ENCODE results near the gene MARCO.
"Not testable (repeated sequence)": the region's sequence is repeated elsewhere in the genome, so short reads cannot be mapped to it uniquely, and the experiment has no call there.

Gene MARCO

GRCh38 chr2:118932949-118933348 lies 9.0 kb upstream of the MARCO start:
- Histone ChIP-seq H3K4me1 (ENCODE audit: insufficient read depth, low read length) (no peaks in the 10 kb centered on the region), H3K9ac (ENCODE audit: low read length) (no peak overlapping the region), H3K36me3 (ENCODE audit: insufficient read depth, low read length) (no peaks in the 10 kb centered on the region), H3K9me3 (ENCODE audit: low read length) (peaks cover 13% of the 10 kb centered on the region), H3K4me3 (ENCODE audit: low read depth in 1 of 2, low read length in 2 of 2) (no peak overlapping the region), H3K27me3 (ENCODE audit: control insufficient read depth in 1 of 2, insufficient read depth in 2 of 2, low read length in 2 of 2) (no peaks in the 10 kb centered on the region), H3K27ac (ENCODE audit: low read depth, low read length) (no peak overlapping the region)

GRCh38 chr2:118936306-118936705 lies 5.7 kb upstream of the MARCO start:
- H3K9ac ChIP-seq (ENCODE audit: low read length): no peak overlapping the region
- no peaks in the 10 kb centered on the region for H3K36me3 ChIP-seq (ENCODE audit: insufficient read depth, low read length)
- H3K27me3 ChIP-seq (ENCODE audit: control insufficient read depth in 1 of 2, insufficient read depth in 2 of 2, low read length in 2 of 2): no peaks in the 10 kb centered on the region
- no peak overlapping the region for H3K27ac ChIP-seq (ENCODE audit: low read depth, low read length)
- H3K4me3 ChIP-seq (ENCODE audit: low read depth in 1 of 2, low read length in 2 of 2): no peak overlapping the region
- no peaks in the 10 kb centered on the region for H3K4me1 ChIP-seq (ENCODE audit: insufficient read depth, low read length)
- H3K9me3 ChIP-seq (ENCODE audit: low read length): peaks cover 6% of the 10 kb centered on the region

- no peak overlapping the region for H3K4me3 ChIP-seq (ENCODE audit: low read depth in 1 of 2, low read length in 2 of 2)
- H3K9ac ChIP-seq (ENCODE audit: low read length): no peak overlapping the region
- no peaks in the 10 kb centered on the region for H3K27me3 ChIP-seq (ENCODE audit: control insufficient read depth in 1 of 2, insufficient read depth in 2 of 2, low read length in 2 of 2)
- H3K9me3 ChIP-seq (ENCODE audit: low read length): peaks cover 6% of the 10 kb centered on the region
- no peak overlapping the region for H3K27ac ChIP-seq (ENCODE audit: low read depth, low read length)
- H3K4me1 ChIP-seq (ENCODE audit: insufficient read depth, low read length): no peaks in the 10 kb centered on the region
- H3K36me3 ChIP-seq (ENCODE audit: insufficient read depth, low read length): no peaks in the 10 kb centered on the region
These were observed 5.1 kb upstream of the MARCO start for GRCh38 chr2:118936936-118937335.

GRCh38 chr2:118937817-118938216 lies 4.2 kb upstream of the MARCO start:
- Histone ChIP-seq H3K36me3 (ENCODE audit: insufficient read depth, low read length) (no peaks in the 10 kb centered on the region), H3K4me3 (ENCODE audit: low read depth in 1 of 2, low read length in 2 of 2) (no peak overlapping the region), H3K4me1 (ENCODE audit: insufficient read depth, low read length) (no peaks in the 10 kb centered on the region), H3K27me3 (ENCODE audit: control insufficient read depth in 1 of 2, insufficient read depth in 2 of 2, low read length in 2 of 2) (no peaks in the 10 kb centered on the region), H3K9me3 (ENCODE audit: low read length) (peaks cover 3% of the 10 kb centered on the region), H3K27ac (ENCODE audit: low read depth, low read length) (no peak overlapping the region), H3K9ac (ENCODE audit: low read length) (no peak overlapping the region)

- H3K27ac ChIP-seq (ENCODE audit: low read depth, low read length): no peak overlapping the region
- no peaks in the 10 kb centered on the region for H3K4me1 ChIP-seq (ENCODE audit: insufficient read depth, low read length)
- no peaks in the 10 kb centered on the region for H3K9me3 ChIP-seq (ENCODE audit: low read length)
- H3K4me3 ChIP-seq (ENCODE audit: low read depth in 1 of 2, low read length in 2 of 2): no peak overlapping the region
- H3K36me3 ChIP-seq (ENCODE audit: insufficient read depth, low read length): no peaks in the 10 kb centered on the region
- no peak overlapping the region for H3K9ac ChIP-seq (ENCODE audit: low read length)
- H3K27me3 ChIP-seq (ENCODE audit: control insufficient read depth in 1 of 2, insufficient read depth in 2 of 2, low read length in 2 of 2): no peaks in the 10 kb centered on the region
These were observed 2.0 kb upstream of the MARCO start for GRCh38 chr2:118939994-118940393.

GRCh38 chr2:118940486-118941120 lies 1.4 kb upstream of the MARCO start:
- Histone ChIP-seq H3K36me3 (ENCODE audit: insufficient read depth, low read length) (no peaks in the 10 kb centered on the region), H3K4me3 (ENCODE audit: low read depth in 1 of 2, low read length in 2 of 2) (no peak overlapping the region), H3K27me3 (ENCODE audit: control insufficient read depth in 1 of 2, insufficient read depth in 2 of 2, low read length in 2 of 2) (no peaks in the 10 kb centered on the region), H3K4me1 (ENCODE audit: insufficient read depth, low read length) (no peaks in the 10 kb centered on the region), H3K9me3 (ENCODE audit: low read length) (no peaks in the 10 kb centered on the region), H3K9ac (ENCODE audit: low read length) (no peak overlapping the region), H3K27ac (ENCODE audit: low read depth, low read length) (no peak overlapping the region)

- H3K9ac ChIP-seq (ENCODE audit: low read length): no peak overlapping the region
These were observed 1.3 kb downstream of the MARCO start for GRCh38 chr2:118943286-118943685.

GRCh38 chr2:118945881-118946280 lies 3.9 kb downstream of the MARCO start:
- Histone ChIP-seq H3K4me3 (ENCODE audit: low read depth in 1 of 2, low read length in 2 of 2) (no peak overlapping the region), H3K9me3 (ENCODE audit: low read length) (no peaks in the 10 kb centered on the region), H3K27ac (ENCODE audit: low read depth, low read length) (no peak overlapping the region), H3K36me3 (ENCODE audit: insufficient read depth, low read length) (no peaks in the 10 kb centered on the region), H3K9ac (ENCODE audit: low read length) (no peak overlapping the region), H3K27me3 (ENCODE audit: control insufficient read depth in 1 of 2, insufficient read depth in 2 of 2, low read length in 2 of 2) (no peaks in the 10 kb centered on the region), H3K4me1 (ENCODE audit: insufficient read depth, low read length) (no peaks in the 10 kb centered on the region)

More at GRCh38 chr2:118943286-118943685, 1.3 kb downstream of the MARCO start:
- H3K4me1 ChIP-seq (ENCODE audit: insufficient read depth, low read length): no peaks in the 10 kb centered on the region
- H3K9me3 ChIP-seq (ENCODE audit: low read length): no peaks in the 10 kb centered on the region
- no peak overlapping the region for H3K4me3 ChIP-seq (ENCODE audit: low read depth in 1 of 2, low read length in 2 of 2)
- no peak overlapping the region for H3K27ac ChIP-seq (ENCODE audit: low read depth, low read length)
- H3K27me3 ChIP-seq (ENCODE audit: control insufficient read depth in 1 of 2, insufficient read depth in 2 of 2, low read length in 2 of 2): no peaks in the 10 kb centered on the region
- H3K36me3 ChIP-seq (ENCODE audit: insufficient read depth, low read length): no peaks in the 10 kb centered on the region

GRCh38 chr2:118948266-118948665 lies 6.3 kb downstream of the MARCO start:
- H3K27me3 ChIP-seq (ENCODE audit: control insufficient read depth in 1 of 2, insufficient read depth in 2 of 2, low read length in 2 of 2): not testable (repeated sequence)

GRCh38 chr2:118954297-118955060 lies 12.5 kb downstream of the MARCO start:
- H3K36me3 ChIP-seq (ENCODE audit: insufficient read depth, low read length): no peaks in the 10 kb centered on the region
- no peak overlapping the region for H3K4me3 ChIP-seq (ENCODE audit: low read depth in 1 of 2, low read length in 2 of 2)
- no peaks in the 10 kb centered on the region for H3K9me3 ChIP-seq (ENCODE audit: low read length)
- H3K27me3 ChIP-seq (ENCODE audit: control insufficient read depth in 1 of 2, insufficient read depth in 2 of 2, low read length in 2 of 2): no peaks in the 10 kb centered on the region
- H3K27ac ChIP-seq (ENCODE audit: low read depth, low read length): no peak overlapping the region
- no peak overlapping the region for H3K9ac ChIP-seq (ENCODE audit: low read length)
- H3K4me1 ChIP-seq (ENCODE audit: insufficient read depth, low read length): no peaks in the 10 kb centered on the region

More at GRCh38 chr2:118948266-118948665, 6.3 kb downstream of the MARCO start:
- H3K4me1 ChIP-seq (ENCODE audit: insufficient read depth, low read length); H3K36me3 ChIP-seq (ENCODE audit: insufficient read depth, low read length); H3K4me3 ChIP-seq (ENCODE audit: low read depth in 1 of 2, low read length in 2 of 2); H3K9ac ChIP-seq (ENCODE audit: low read length); H3K9me3 ChIP-seq (ENCODE audit: low read length); H3K27ac ChIP-seq (ENCODE audit: low read depth, low read length): not testable (repeated sequence)

GRCh38 chr2:118965737-118966136 lies 23.7 kb downstream of the MARCO start:
- no peak overlapping the region for H3K27ac ChIP-seq (ENCODE audit: low read depth, low read length)
- H3K4me3 ChIP-seq (ENCODE audit: low read depth in 1 of 2, low read length in 2 of 2): no peak overlapping the region
- no peaks in the 10 kb centered on the region for H3K9me3 ChIP-seq (ENCODE audit: low read length)
- no peak overlapping the region for H3K9ac ChIP-seq (ENCODE audit: low read length)
- no peaks in the 10 kb centered on the region for H3K4me1 ChIP-seq (ENCODE audit: insufficient read depth, low read length)
- H3K36me3 ChIP-seq (ENCODE audit: insufficient read depth, low read length): no peaks in the 10 kb centered on the region
- no peaks in the 10 kb centered on the region for H3K27me3 ChIP-seq (ENCODE audit: control insufficient read depth in 1 of 2, insufficient read depth in 2 of 2, low read length in 2 of 2)
